ENCODE data around the gene MRPS30. TPM values are rescaled to one million over a fixed set of nuclear protein-coding genes. Genes with fewer than 3 reads are reported as not detected.
"Not testable (repeated sequence)": the region's sequence is repeated elsewhere in the genome, so short reads cannot be mapped to it uniquely, and the experiment has no call there.

The MRPS30 gene
- total RNA-seq, 2 donors from 2014 or later = 44.7 to 49.9 TPM

DNA sequence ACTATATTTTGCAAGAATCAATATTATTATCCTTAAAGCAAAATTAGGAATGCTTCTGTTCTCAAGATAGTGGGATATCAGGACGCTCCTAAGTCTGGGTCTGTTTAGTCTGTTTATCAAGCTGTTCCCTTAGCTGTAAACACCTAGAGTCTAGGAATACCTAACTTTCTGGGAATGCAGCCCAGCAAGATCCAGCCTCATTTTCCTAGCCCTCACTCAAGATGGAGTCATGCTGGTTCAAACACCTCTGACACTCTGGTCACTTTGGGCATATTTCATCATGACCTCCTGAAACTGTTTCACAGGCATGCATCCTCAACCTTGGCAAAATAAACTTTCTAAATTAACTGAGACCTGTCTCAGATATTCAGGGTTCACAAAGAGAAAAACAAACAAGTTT lies 14.4 kb upstream of the MRPS30 start:
- ATAC-seq (replicated peaks in 1 of 2) = no peak
- H3K9me3 Mint-ChIP-seq = peaks cover 0 to 9% of the 10 kb centered on the region in 2 donors
- H3K36me3 Mint-ChIP-seq (ENCODE audit: insufficient read depth in 2 of 2) = peaks cover 4 to 6% of the 10 kb centered on the region in 2 donors

DNA sequence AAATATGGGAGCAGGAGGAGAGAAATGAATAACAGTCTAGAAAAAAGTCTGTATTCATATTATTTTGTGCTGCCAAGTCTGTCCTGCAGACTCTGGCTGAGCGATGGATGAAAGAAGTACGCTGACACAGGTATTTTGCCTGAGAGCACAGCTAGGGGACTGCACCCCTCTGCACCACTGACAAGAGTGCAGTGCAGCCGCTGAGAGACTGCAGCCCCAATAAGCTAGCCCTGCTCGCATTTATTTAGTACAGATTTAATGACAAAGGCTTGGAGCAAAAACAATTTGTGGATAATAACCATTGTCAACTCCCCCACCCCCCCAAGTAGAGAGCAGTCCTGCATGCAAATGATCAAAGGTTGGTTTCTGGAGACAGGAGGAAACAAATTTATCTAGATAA lies 13.3 kb upstream of the MRPS30 start:
- ATAC-seq (replicated peaks in 1 of 2) (no peak), DNase-seq (no peak)
- no peak overlapping the region for H3K27ac Mint-ChIP-seq
- H3K36me3 Mint-ChIP-seq (ENCODE audit: insufficient read depth in 2 of 2) = peaks cover 4 to 6% of the 10 kb centered on the region in 2 donors
- no peaks in the 10 kb centered on the region for H3K4me1 Mint-ChIP-seq (ENCODE audit: low read depth)
- peaks cover 0 to 9% of the 10 kb centered on the region in 2 donors for H3K9me3 Mint-ChIP-seq
- no peak overlapping the region for H3K4me3 Mint-ChIP-seq
- peaks cover 8% of the 10 kb centered on the region for H3K27me3 Mint-ChIP-seq (ENCODE audit: low read depth)

More for the DNA sequence above, 14.4 kb upstream of the MRPS30 start:
- Mint-ChIP-seq H3K27ac (no peak overlapping the region), H3K4me1 (ENCODE audit: low read depth) (no peaks in the 10 kb centered on the region), H3K27me3 (ENCODE audit: low read depth) (peaks cover 8% of the 10 kb centered on the region), H3K4me3 (no peak overlapping the region)
- no peak for DNase-seq

DNA sequence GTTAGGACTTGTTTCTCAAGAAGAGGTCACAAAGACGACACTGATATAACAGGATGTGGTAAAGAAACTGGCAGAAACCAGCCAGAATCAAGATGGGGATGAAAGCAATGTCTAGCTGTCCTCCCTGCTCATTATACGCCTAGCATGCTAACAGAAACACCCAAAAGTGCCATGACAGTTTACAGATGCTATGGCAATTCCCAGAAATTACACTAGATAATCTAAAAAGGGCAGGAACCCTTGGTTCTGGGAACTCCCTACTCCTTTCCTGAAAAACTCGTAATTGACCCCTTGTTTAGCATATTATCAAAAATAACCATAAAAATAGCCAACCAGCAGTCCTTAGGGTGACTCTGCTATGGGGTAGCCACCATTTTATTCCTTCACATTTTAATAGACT lies 10.9 kb upstream of the MRPS30 start:
- Mint-ChIP-seq H3K9me3 (peaks cover 0 to 6% of the 10 kb centered on the region in 2 donors), H3K36me3 (ENCODE audit: insufficient read depth in 2 of 2) (peaks cover 3 to 4% of the 10 kb centered on the region in 2 donors), H3K27me3 (ENCODE audit: low read depth) (peaks cover 8% of the 10 kb centered on the region), H3K27ac (no peak overlapping the region), H3K4me1 (ENCODE audit: low read depth) (no peaks in the 10 kb centered on the region), H3K4me3 (no peak overlapping the region)
- DNase-seq (no peak), ATAC-seq (replicated peaks in 1 of 2) (no peak)

DNA sequence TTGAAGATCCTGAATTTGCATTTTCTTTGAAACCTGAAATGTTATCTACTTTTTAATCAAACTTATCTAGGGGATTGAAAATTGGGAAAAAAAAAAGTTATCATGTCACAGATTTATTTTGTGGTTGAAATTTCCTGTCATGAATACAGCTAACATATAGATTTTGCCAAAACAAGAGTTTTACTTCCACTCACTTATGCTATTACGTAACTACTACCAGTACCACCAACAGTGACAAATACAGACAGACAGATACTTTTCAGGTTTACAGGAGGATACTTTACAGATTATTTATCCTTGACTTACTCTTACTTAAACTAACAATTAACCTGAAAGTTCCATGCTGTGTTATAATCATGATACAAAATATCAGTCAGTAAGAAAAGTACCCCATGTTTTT lies 6.8 kb upstream of the MRPS30 start:
- no peak overlapping the region for H3K27ac Mint-ChIP-seq
- H3K9me3 Mint-ChIP-seq = no peaks in the 10 kb centered on the region
- ATAC-seq (replicated peaks in 1 of 2) (no peak), DNase-seq (no peak)
- H3K36me3 Mint-ChIP-seq (ENCODE audit: insufficient read depth in 2 of 2) = no peaks in the 10 kb centered on the region
- H3K4me1 Mint-ChIP-seq (ENCODE audit: low read depth) = peaks cover 4% of the 10 kb centered on the region
- peaks cover 5% of the 10 kb centered on the region for H3K27me3 Mint-ChIP-seq (ENCODE audit: low read depth)
- no peak overlapping the region for H3K4me3 Mint-ChIP-seq

DNA sequence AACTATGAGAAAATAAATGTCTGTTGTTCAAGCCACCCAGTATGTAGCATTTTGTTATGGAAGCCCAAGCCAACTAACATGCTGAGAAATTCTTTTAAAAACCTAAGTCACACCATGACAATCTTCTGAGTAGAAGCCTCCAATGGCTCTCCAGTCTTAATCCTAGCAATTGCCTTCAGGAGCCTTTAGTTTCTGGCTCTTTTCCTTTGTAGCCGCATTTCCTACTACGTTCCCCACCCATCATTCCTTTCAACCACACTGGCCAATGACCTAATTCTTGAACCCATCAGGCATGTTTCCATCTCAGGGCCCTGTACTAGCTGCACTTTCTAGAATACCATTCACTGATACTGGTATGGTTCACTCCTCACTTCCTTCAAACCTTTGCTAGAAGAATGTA lies 2.1 kb upstream of the MRPS30 start:
- Mint-ChIP-seq H3K27me3 (ENCODE audit: low read depth) (no peaks in the 10 kb centered on the region), H3K27ac (no peak overlapping the region), H3K4me3 (no peak overlapping the region), H3K36me3 (ENCODE audit: insufficient read depth in 2 of 2) (peaks cover 6 to 12% of the 10 kb centered on the region in 2 donors), H3K4me1 (ENCODE audit: low read depth) (peaks cover 35% of the 10 kb centered on the region), H3K9me3 (no peaks in the 10 kb centered on the region)
- no peak for ATAC-seq (replicated peaks in 1 of 2)
- DNase-seq = no peak

DNA sequence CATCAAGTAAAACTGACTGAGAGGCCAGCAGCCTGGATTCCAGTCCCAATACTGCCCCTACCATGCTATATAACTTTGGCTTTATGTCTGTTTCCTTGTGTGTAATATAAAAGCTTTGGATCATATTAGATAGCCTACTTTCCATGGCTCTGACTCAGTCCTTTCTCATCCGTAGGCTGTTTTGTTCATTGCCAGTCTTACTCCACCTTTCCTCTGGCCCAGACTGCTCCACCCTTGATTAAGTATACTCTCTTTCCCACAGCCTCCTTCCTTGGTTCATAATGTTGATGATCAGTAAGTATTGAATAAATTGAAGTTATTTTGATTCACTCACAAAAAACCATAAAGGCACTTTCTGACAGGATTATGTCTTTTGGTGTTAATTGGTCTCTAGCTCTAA lies 1.5 kb upstream of the MRPS30 start:
- Mint-ChIP-seq H3K4me3 (peak overlapping the region in 1 of 2 donors; percentile 16), H3K36me3 (ENCODE audit: insufficient read depth in 2 of 2) (peaks cover 6 to 12% of the 10 kb centered on the region in 2 donors), H3K27ac (no peak overlapping the region), H3K4me1 (ENCODE audit: low read depth) (peaks cover 37% of the 10 kb centered on the region), H3K9me3 (no peaks in the 10 kb centered on the region), H3K27me3 (ENCODE audit: low read depth) (no peaks in the 10 kb centered on the region)
- ATAC-seq (replicated peaks in 1 of 2) (no peak), DNase-seq (no peak)

DNA sequence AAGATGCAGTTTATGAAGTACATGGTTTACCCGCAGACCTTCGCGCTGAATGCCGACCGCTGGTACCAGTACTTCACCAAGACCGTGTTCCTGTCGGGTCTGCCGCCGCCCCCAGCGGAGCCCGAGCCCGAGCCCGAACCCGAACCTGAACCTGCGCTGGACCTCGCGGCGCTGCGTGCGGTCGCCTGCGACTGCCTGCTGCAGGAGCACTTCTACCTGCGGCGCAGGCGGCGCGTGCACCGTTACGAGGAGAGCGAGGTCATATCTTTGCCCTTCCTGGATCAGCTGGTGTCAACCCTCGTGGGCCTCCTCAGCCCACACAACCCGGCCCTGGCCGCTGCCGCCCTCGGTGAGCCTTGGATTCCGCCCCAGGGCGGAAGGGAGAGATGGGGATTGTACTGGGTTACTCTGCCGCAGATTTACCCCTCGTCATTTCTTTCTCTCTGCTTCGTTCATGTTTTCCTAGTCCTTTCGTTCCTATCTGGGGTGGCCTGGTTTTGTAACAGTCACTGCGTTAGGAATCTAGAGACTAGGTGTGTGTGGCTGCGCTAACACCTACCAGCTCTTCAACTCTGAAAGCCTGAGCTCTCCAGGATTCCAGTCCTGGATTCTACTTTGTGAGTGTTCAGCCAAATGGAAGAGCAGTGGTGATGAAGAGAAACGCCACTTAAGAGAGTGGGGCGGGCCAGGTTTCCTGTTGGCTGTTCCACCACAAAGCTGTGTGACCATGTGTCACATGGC lies 638 bp downstream of the MRPS30 start:
- peaks cover 37% of the 10 kb centered on the region for H3K4me1 Mint-ChIP-seq (ENCODE audit: low read depth)
- peak overlapping the region; percentile 93 for H3K27ac Mint-ChIP-seq
- peak; percentile 55 to 57 for DNase-seq
- no peaks in the 10 kb centered on the region for H3K27me3 Mint-ChIP-seq (ENCODE audit: low read depth)
- H3K4me3 Mint-ChIP-seq = peak overlapping the region; percentile 92 to 97
- peaks cover 7 to 17% of the 10 kb centered on the region in 2 donors for H3K36me3 Mint-ChIP-seq (ENCODE audit: insufficient read depth in 2 of 2)
- H3K9me3 Mint-ChIP-seq = no peaks in the 10 kb centered on the region
- peak; percentile 53 to 62 for ATAC-seq (replicated peaks in 1 of 2)

DNA sequence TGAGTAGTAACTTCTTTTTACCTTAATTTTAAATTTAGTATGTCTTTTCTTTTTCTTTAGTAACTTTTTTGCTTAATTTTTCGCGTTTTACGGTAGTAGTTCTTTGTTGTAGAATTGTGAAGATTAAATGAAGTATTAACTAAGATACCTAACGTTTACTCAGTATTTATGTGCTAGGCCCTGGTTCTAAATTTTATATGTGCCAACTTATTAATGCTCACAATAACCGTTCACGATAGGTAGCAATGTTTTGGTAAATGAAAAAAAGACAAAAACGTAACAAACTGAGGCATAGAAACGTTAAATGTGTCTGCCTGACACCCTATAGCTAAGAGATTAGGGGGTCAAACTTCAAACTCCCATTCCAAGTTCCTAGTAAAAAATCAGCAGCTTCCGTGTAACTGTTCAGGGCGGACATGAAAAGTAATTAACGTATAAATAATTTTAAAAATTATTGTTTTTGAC lies 1.2 kb downstream of the MRPS30 start:
- H3K9me3 Mint-ChIP-seq = no peaks in the 10 kb centered on the region
- ATAC-seq (replicated peaks in 1 of 2) = no peak
- no peak for DNase-seq
- peak overlapping the region; percentile 92 to 97 for H3K4me3 Mint-ChIP-seq
- no peaks in the 10 kb centered on the region for H3K27me3 Mint-ChIP-seq (ENCODE audit: low read depth)
- peak overlapping the region; percentile 93 for H3K27ac Mint-ChIP-seq
- H3K36me3 Mint-ChIP-seq (ENCODE audit: insufficient read depth in 2 of 2) = peaks cover 8 to 23% of the 10 kb centered on the region in 2 donors
- peaks cover 37% of the 10 kb centered on the region for H3K4me1 Mint-ChIP-seq (ENCODE audit: low read depth)

DNA sequence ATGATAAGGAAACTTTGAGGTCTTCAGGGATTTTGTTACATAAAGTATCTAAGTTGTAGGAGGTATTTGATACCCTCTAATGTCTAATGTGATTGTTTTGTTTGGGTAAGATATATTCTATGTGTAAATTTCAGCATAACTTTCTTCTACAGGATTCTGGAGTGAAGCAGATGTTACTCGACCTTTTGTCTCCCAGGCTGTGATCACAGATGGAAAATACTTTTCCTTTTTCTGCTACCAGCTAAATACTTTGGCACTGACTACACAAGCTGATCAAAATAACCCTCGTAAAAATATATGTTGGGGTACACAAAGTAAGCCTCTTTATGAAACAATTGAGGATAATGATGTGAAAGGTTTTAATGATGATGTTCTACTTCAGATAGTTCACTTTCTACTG lies 6.0 kb downstream of the MRPS30 start:
- Mint-ChIP-seq H3K4me1 (ENCODE audit: low read depth) (peaks cover 20% of the 10 kb centered on the region), H3K27me3 (ENCODE audit: low read depth) (no peaks in the 10 kb centered on the region), H3K36me3 (ENCODE audit: insufficient read depth in 2 of 2) (peaks cover 4 to 28% of the 10 kb centered on the region in 2 donors), H3K9me3 (no peaks in the 10 kb centered on the region), H3K4me3 (no peak overlapping the region), H3K27ac (peak overlapping the region; percentile 22)
- DNase-seq = no peak
- no peak for ATAC-seq (replicated peaks in 1 of 2)

DNA sequence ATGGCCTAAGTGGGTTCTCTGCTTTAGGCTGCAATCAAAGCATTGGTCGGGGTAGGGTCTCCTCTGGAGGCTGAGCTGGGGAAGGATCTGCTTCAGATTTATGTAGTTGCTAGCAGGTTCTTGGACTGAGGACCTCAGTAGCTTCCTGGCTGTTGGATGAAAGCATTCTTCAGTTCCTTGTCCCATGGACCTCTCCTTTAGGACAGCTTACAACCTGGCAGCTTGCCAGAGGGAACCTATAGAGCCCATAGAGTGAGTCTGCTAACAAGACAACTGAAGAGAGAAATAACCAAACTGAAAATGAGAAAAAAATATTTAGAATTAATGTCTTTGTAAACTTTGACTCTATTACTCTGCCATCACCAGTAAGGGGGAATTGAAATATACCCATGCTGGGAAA lies 12.4 kb downstream of the MRPS30 start:
- Mint-ChIP-seq H3K9me3 (no peaks in the 10 kb centered on the region), H3K27me3 (ENCODE audit: low read depth) (no peaks in the 10 kb centered on the region), H3K36me3 (ENCODE audit: insufficient read depth in 2 of 2) (peaks cover 8 to 23% of the 10 kb centered on the region in 2 donors), H3K4me1 (ENCODE audit: low read depth) (no peaks in the 10 kb centered on the region), H3K4me3 (no peak overlapping the region), H3K27ac (no peak overlapping the region)
- DNase-seq (no peak), ATAC-seq (replicated peaks in 1 of 2) (no peak)

DNA sequence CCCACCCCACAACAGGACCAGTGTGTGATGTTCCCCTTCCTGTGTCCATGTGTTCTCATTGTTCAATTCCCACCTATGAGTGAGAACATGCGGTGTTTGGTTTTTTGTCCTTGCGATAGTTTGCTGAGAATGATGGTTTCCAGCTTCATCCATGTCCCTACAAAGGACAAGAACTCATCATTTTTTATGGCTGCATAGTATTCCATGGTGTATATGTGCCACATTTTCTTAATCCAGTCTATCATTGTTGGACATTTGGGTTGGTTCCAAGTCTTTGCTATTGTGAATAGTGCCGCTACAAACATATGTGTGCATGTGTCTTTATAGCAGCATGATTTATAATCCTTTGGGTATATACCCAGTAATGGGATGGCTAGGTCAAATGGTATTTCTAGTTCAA lies 15.9 kb downstream of the MRPS30 start:
- H3K36me3 Mint-ChIP-seq (ENCODE audit: insufficient read depth in 2 of 2) = peaks cover 7 to 20% of the 10 kb centered on the region in 2 donors
- H3K4me3 Mint-ChIP-seq; DNase-seq; H3K9me3 Mint-ChIP-seq; H3K27me3 Mint-ChIP-seq (ENCODE audit: low read depth); ATAC-seq (replicated peaks in 1 of 2); H3K4me1 Mint-ChIP-seq (ENCODE audit: low read depth); H3K27ac Mint-ChIP-seq: not testable (repeated sequence)

DNA sequence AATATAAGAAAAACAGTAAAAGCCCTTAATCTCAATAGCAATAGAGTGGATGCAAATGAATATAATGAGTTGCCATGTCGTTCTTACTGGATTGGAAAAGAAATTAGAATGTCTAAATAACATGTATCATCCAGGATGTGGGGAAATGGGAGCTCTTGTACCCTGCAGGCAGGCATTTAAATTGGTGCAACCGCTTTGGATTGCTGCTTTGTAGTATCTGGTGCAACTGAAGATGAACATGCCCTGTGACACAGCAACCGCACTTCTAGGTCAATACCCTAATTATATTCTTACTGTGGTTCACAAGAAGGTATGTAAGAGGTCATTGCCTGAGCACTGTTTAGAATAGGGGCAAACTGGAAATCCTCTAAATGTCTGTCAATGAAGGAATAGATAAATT lies 18.9 kb downstream of the MRPS30 start:
- H3K27ac Mint-ChIP-seq = no peak overlapping the region
- no peak overlapping the region for H3K4me3 Mint-ChIP-seq
- ATAC-seq (replicated peaks in 1 of 2) (no peak), DNase-seq (no peak)
- H3K27me3 Mint-ChIP-seq (ENCODE audit: low read depth) = no peaks in the 10 kb centered on the region
- peaks cover 5% of the 10 kb centered on the region for H3K4me1 Mint-ChIP-seq (ENCODE audit: low read depth)
- H3K36me3 Mint-ChIP-seq (ENCODE audit: insufficient read depth in 2 of 2) = peaks cover 0 to 13% of the 10 kb centered on the region in 2 donors
- no peaks in the 10 kb centered on the region for H3K9me3 Mint-ChIP-seq

DNA sequence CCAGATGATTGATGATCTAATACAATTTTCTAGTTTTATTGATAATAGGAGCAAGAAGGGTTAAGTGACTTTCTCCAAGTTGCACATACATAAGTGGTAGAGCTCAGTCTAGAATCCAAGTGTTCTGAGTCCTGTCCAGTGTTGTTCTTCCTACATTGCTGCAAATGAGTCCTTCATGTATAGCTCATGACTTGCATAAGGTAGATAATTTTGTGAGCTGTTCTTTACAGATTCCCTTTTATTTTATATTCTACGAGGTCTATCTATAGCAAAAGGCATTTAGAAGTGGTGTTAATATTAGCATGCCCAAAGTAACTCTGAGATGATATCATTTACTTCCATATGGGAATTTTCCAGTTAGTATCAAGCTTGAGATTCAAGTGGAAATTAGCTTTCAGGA lies 20.0 kb downstream of the MRPS30 start:
- Mint-ChIP-seq H3K27ac (no peak overlapping the region), H3K4me3 (no peak overlapping the region), H3K4me1 (ENCODE audit: low read depth) (peaks cover 5% of the 10 kb centered on the region), H3K27me3 (ENCODE audit: low read depth) (no peaks in the 10 kb centered on the region), H3K9me3 (no peaks in the 10 kb centered on the region), H3K36me3 (ENCODE audit: insufficient read depth in 2 of 2) (peaks cover 0 to 13% of the 10 kb centered on the region in 2 donors)
- DNase-seq (no peak), ATAC-seq (replicated peaks in 1 of 2) (no peak)

DNA sequence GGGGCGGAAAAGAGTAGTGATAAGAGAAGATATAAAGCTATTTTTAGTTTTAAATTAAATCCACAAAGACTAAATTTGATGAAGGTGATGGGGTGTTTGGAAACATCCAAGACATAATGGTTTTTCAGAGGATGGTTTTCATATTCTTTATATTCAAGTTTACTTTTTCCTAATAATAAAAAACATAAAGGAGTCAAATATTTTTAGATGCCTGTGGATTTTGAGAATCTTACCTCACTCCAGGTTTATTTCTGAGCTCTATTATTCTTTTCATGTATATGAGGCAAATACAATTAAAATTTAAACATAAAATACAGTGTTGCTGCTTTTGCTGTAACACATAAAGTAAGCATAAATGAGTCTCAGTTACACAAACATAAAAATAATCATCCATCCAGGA lies 22.2 kb downstream of the MRPS30 start:
- H3K9me3 Mint-ChIP-seq = no peaks in the 10 kb centered on the region
- no peaks in the 10 kb centered on the region for H3K27me3 Mint-ChIP-seq (ENCODE audit: low read depth)
- ATAC-seq (replicated peaks in 1 of 2) (no peak), DNase-seq (no peak)
- H3K4me1 Mint-ChIP-seq (ENCODE audit: low read depth) = peaks cover 5% of the 10 kb centered on the region
- H3K36me3 Mint-ChIP-seq (ENCODE audit: insufficient read depth in 2 of 2) = peaks cover 4 to 10% of the 10 kb centered on the region in 2 donors
- H3K27ac Mint-ChIP-seq = no peak overlapping the region
- no peak overlapping the region for H3K4me3 Mint-ChIP-seq

Data from activated T-cell treated with anti-CD3 and anti-CD28 coated beads, Interleukin-2, amount 50 U/mL, for 72 hours (primary cell).